ENCODE results near the gene ARHGEF7.

ARHGEF7 gene

DNA sequence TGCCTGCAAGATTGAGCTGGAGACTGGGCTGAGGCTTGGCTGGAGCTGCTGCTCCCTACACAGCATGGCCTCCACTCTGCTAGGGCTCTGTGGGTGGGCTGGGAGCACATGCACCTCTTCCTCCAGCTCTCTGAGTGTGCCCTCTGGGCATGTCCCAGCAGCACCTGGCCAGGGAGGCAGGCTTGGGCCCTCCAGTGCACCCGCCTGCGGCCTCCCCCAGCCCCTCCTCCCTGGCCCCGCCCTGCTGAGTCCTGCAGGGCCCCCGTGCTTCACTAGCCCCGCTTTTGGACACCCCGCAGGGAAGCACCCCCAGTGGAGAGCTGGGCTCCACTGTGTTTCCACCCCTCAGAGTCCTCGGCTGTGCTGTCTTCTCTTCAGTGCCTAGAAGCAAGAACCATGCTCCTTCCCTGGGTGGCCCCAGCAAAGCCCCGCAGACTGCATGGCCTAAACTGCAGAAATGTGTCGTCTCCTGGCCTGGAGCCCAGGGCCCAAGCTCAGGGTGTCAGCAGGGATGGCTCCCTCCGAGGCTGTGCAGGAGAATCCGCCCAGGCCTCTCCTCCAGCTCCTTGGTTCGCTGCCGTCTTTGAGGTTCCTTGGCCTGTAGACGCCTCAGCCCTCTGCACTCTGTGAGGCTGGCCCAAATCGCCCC lies 200.4 kb downstream of the ARHGEF7 start:
- DNase-seq, result no peak

DNA sequence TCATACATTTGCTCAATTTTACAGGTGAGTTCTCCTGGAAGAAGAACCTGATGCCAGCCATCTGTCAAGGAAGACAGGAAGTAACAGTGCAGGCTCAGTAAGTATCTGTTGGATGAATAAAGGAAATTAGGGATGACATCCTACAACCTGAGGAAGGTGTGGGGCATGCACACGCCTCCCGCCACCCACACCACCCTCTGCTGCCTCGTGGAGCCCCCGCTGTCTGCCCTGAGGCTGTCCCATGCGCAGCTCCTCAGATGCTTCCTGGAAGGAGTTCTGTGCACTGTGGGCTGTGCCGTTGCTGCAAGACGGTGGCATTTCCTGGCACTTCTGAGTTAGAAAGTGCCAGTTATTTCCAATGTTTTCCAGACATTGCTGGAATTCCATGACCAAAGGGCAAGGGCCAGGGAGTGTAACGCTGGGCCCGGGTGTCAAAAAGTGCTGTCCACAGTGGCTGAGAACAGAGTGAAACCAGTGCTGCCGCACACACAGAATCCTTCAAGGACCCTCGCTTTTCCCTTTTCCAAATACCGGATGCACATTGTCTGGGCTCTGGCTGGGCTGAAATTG lies 201.1 kb downstream of the ARHGEF7 start:
- no peak for DNase-seq

DNA sequence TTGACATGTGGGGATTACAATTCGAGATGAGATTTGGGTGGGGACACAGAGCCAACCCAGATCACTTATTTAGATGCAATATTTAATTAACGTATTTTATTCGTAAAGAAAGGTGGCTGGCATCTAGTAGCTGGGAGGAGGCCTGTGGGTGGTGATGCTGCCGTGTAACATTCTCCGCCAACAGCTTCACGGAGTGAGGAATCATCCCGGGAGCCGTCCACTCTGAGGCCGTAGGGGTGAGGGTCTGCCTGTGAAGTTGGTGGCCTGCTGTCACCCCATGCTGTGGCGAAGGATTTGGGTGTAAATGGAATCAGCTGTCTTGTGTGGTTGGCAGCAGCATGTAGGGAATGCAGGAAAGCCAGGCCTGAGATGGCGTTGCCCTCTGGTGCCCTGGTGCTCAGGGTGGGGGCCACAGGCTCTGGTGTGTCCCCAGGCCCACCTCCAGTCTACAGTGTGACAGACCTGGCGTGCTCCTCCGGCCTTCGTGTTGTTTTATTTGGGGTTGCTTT lies 202.0 kb downstream of the ARHGEF7 start:
- no peak for DNase-seq

DNA sequence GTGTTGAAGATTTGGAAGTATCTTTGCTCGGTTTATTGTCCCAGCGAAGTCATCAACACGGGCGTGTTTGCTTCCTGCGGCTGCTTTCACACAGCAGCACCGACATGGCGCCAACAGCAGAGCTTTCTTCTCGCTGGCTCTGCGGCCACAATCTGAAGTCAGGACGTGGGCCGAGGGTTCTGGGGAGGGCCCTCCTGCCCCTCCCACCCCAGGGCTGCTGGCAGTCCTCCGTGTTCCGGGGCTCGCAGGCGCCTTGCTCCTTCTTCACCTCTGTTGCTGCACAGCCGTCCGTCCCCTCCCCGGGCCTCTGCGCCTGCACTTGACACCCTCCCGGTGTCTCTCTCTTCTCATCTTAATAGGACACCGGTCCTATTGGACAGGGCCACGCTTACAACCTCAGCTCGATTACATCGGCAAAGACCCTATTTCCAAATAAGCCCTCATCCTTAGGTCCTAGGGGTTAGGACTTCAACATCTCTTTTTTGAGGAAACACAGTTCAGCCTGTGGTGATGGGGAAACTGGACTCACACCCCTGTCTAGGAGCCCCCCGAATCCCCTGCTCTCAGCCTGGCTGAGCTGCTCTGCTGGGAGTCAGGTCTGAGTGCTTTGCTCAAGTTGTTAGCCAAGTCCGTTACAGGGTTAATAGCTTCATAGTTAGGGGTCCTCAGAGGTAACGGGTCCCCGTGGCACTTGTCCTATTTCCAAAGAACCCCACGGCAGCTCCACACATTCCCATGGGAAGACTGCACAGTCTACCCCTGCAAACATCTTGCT lies 202.6 kb downstream of the ARHGEF7 start:
- DNase-seq, result no peak

DNA sequence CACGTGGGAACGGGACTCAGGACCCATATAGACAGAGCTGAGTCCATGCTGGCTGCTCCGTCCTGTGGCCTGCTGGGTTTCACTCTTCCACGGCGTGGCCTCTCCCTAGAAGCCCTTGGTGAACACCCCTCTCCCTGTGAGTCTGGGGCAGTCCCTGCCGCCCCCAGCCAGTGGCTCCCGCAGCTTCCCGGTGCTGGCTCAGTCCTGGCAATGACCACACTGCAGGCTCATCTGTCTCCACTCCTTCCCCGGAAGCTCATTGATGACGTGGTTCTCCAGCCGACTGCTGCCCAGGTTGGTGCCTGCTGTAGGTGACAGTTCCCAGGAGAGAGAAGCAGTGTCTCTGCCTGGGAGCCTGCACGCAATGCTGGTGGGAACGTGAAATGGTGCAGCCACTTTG lies 203.3 kb downstream of the ARHGEF7 start:
- no peak for DNase-seq

DNA sequence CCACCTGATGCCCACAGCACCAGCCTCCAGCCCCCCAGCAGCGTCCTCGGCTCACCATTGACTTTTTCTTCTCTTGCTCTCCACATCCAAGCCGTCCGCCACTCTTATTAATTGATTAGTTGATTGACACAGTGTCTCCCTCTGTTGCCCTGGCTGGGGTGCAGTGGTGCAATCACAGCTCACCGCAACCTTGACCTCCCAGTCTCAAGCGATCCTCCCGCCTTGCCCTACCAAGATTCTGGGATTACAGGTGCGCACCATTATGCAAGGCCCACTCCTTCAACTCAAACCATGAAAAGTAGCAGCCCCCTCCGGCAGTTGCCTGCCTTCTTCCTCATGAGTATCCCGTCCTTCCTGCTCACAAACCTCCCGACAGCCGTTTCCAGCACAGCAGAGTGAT lies 204.4 kb downstream of the ARHGEF7 start:
- DNase-seq, result no peak

DNA sequence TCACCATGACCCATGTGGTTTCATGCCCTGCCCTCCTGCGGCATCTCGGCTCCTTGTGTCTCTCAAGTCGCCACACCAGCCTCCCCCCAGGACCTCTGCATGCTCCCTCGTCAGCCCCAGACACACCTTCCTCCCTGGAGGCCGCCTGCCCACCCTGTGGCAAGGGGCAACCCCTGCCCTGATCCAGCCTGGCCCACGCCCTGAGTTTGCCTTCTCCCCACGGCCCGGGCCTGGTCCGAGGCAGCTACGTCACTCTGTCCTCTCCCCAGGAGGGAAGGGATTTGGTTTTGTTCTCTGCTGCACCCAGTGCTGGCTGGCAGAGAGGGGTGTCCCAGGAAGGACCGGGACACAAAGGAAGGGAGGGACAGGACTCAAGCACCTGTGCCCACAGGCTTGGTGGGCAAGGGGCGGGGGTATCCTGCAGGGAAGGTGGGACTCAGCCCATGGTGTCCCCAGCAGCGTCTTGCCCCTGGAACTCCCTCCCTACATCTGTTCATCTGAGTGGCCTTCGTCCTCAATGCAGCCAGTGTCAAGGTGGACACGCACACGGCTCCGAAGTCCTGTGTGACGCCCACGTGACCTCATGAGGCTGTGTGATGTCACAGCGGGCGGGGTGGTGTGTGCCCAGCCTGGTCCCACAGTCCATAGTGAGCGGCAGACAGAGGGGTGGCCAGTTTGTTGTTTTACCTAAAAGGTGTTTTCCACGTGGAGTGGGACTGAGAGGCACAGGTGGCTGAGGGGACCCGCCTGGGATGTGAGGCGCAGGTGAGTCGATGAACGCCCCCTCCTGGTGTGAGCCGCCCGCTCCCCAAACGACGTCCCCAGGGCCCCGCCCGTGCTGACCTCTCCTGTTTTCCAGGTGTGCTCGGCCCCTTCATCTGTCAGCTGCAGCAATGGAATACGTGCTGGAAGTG lies 205.1 kb downstream of the ARHGEF7 start, which contains the start of gene TEX29:
TSS of gene TEX29 (plus strand) at position 645 of the 914 bp plus-strand sequence. CDS start at position 894, 249 bp downstream.
- no peak for DNase-seq

DNA sequence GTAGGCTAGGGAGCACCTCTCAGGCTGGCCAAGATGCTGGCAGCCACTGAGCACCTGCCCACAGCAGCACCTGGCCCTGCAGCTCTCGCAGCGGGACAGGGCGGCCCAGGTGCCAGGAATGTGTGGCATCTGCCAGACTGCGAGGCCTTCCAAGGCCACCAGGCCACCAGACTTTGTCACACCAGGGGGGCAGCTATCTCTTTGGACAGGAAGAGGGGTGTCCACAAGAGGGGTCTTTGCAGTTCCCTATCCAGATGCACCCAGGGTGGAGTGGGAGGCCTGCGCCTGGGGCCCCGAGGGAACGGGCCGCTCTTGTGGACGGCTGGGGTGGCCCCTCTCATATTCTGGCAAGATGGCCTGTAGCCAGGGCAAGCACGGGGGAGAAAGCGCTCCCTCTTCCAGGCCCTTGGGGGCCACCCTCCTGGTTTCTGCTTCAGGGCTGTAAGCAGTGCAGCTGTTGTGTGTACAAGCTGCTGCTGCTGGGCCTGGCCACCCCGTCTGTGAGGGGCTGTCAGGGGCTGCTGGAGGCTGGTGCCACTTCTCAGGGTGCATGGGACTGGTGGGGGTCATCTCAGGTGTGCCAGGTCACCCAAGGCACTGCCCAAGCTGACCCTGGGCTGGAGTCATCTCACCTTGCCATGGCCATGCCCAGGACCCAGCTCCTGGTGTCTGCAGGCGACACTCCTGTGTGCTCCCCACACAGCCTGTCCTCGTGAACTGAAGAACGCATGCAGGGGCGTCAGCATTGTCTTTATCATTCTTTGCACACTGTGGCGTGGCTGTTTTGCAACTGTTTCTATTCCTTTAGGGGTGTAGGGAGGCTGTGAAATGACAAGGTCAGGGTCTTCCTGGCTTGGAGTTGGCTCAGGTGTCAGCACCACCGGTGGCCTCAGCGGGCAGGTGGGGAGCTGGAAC lies 207.1 kb downstream of the ARHGEF7 start:
- no peak for DNase-seq

DNA sequence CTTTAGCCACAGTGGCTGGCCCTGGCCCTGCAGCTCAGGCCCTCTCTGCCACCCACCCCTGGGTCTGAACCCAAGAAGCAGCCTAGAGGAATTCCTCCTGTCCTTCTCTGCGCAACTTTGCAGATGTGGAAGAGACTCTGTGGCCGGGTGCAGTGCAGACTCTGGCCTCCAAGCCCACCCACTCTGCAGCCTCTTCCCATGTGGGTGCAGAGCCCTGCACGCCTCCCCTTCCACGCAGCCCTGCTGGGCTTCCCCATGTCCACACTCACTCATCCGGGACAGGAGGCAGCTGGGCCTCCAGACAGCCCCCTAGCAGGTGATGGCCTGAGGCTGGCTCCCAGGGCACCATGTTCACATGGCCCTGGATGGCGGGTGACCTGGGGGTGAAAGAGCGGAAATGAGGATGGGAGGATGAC lies 207.8 kb downstream of the ARHGEF7 start:
- DNase-seq, result no peak

DNA sequence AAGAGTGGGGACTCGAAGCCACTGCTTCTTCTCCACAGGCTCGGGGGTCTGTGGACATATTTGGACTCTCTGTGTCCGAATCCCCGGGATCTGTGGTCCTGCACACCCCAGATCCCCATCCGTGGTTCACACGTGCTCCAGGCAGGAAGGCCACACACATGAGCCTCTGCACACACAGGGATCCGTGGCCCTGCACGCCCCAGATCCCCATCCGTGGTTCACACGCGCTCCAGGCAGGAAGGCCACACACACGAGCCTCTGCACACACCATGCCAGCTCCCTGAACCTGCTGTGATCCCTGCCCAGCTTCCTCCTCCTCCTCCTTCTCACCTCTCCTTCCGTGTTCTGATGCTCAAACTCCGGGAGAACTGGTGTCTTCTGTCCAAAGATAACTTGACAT lies 208.4 kb downstream of the ARHGEF7 start:
- no peak for DNase-seq

DNA sequence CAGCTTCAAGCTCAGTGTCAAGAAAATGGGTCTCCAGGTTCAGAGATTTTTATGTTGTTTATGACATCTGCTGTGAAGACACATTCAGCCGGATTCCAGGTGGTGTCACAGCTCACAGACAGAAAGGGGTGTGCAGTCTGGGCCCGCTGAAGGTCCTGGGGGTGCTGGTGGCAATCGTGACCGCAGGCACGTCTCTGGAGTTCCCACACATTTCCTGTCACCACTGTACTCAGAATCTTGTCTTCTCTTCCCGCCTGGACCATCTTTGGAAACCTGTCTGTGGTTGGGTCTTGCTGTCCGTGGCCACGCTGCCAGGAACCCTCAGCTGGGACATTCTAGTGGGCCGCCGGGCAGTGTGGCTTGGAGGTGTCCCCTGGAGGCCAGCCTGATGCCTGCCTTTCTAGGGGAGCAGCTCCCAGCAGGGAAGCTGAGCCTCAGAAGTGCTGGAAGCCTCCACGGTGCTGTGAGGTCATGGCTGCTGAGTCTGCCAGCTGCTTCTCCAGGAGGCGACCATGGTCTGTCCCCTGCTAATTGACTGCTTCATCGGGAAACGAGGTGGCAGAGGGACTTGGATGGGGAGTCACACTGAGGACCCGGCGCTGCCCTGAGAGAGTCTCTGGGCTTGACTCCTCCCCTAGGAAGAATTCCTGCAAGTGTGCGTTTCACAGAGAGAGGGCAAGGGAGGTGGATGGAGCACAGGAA lies 209.0 kb downstream of the ARHGEF7 start:
- no peak for DNase-seq

DNA sequence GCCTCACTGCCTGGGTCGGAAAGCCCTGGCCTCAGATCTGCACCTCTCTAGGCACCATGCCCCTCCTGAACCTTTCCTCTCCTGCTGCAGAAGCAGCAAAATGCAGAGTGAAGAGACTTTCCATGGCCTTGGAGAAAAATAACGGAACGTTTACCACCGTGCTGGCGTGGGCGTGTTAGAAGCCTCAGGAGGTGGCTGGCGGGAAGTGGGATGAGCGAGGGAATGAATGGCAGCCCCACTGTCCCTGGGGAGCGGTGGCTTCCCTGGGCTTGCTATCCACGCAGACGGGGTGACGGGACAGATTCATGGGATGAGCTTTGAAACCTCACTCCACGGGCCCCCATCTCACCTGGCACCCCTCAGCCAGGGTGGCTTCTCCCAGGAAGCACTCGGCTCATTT lies 209.6 kb downstream of the ARHGEF7 start:
- DNase-seq, result no peak

DNA sequence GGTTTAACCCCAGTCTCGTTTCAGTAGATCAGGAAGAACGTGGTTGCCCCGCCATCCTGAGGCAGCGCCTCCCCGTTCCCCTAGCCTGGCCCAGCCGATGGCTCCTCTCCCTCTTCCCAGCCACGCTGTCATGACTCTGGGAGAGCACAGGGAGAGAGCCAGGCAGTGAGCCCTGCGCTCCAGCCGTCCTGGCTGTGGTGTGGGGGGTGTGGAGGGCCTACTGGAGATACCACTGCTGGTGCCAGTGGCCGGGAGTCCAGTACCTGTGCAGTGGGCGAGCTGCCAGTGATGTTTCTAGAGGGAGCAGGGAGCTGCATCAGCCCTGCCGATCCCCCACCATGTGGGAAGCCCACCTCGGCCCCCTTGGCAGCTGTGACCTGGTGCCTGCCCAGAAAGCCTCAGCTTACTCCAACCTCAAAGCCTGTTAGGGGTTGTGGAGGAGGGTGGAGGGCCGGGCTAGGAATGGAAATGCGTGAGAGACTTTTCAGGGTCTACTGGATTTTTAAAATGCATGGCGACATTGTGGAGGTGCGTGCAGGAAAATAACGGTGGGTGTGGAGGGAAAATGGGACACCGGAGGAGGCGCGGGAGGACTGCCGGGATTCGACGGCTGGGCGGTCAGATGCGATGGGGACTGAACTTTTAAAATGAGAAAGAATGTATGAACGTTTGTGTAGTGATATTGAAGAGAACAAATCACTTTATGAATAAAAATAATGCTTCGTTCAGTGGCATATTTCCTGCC lies 210.2 kb downstream of the ARHGEF7 start:
- no peak for DNase-seq

DNA sequence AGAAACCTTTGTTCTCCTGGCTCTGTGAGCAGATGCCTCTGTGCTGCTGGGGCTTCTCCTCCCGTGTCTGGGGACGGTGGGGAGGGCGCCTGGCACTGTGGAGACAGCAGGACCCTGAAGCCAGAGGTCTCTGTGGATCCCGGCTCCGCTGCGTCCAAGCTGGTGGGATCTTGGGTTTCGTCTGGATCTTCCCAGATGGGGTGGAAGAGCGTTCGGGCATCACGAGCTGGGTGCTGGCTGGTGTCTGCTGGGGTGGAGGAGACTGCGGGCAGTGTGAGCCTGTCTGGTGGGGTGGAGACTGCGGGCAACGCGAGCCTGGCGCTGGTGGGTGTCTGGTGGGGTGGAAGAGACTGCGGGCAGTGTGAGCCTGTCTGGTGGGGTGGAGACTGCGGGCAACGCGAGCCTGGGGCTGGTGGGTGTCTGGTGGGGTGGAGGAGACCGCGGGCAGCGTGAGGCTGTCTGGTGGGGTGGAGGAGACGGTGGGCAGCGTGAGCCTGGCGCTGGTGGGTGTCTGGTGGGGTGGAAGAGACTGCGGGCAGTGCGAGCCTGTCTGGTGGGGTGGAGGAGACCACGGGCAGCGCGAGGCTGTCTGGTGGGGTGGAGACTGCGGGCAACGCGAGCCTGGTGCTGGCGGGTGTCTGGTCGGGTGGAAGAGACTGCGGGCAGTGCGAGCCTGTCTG lies 211.0 kb downstream of the ARHGEF7 start:
- no peak for DNase-seq

DNA sequence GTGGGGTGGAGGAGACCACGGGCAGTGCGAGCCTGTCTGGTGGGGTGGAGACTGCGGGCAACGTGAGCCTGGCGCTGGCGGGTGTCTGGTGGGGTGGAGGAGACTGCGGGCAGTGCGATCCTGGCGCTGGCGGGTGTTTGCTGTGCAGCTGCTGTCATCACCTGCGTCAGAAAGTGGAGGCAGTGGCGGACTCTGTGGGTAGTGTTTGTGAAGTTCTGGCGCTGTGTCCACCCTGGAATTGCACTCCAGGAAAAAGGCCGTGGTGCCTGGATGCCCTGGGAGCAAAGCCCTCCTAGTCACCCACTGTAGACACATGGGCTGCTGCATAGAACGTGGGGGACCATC lies 211.5 kb downstream of the ARHGEF7 start:
- DNase-seq, result no peak

DNA sequence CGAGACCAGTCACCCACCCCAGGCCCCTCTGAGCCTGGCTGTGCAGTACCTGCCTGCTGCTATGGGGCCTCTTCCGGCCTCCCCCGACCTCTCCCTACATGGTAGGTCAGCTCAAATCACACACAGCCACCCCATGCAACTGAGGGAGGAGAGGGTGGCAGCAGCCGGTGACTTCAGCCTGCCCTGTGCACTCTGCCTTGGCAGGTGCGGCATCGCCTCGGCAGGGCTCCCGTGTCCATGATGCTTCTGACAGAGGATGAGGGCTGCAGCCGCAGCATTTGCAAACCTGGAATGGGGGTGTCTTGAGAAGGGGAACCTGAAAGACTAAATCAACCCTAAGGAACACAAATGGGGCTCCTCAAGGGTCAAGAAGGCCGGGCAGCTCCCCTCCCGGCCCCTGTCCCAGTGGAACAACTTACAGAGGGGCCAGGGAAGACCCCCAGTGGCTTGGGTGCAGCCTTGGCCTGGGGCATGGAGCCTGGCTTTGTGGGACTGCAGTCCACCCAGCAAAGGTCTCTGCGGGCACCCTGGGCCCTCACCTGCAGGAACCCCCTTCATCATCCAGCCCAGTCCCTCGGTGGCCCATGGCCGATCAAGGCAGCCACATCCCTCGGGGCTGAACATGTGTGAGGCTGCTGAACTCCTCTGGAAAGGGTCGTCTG lies 212.0 kb downstream of the ARHGEF7 start:
- no peak for DNase-seq

DNA sequence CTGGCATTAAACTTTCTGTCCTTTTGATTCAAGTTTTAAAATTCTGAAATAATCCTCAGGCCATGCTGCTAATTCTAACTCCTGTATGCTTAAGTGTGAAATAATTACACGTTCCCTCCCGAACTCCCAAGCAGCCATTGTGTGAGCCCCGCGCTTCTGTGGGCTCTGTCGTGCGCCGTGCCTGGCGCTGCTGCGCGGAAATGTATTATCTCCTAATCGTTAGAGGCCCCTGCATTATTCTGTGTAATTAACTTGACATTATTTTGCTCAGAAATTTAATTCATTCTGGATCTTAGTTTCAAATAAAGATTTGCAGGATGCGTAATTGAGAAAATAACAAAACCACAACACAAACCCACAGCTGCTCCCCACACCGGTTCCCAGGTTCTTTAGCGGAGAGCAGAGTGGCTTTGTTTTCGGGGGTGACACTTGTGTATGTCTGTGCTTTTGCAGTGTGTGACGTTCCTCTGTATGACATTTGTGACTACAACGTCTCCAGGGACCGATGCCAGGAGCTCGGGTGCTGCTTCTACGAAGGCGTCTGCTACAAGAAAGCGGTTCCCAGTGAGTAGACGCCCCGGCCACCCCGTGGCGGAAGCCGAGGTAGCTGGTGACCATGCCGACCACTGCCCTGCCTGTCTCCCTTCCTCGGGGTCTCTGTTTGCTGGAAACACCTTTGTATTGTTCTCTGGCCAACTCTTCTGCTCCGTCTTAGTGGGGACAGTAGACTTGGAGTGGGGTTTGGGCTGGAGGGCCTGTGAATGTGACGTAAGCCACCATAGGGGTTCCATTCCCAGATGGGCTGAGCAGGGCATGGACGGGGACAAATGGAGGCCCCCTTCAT lies 212.8 kb downstream of the ARHGEF7 start:
- no peak for DNase-seq
